ENCODE data around the gene RXRG.

Gene RXRG

DNA sequence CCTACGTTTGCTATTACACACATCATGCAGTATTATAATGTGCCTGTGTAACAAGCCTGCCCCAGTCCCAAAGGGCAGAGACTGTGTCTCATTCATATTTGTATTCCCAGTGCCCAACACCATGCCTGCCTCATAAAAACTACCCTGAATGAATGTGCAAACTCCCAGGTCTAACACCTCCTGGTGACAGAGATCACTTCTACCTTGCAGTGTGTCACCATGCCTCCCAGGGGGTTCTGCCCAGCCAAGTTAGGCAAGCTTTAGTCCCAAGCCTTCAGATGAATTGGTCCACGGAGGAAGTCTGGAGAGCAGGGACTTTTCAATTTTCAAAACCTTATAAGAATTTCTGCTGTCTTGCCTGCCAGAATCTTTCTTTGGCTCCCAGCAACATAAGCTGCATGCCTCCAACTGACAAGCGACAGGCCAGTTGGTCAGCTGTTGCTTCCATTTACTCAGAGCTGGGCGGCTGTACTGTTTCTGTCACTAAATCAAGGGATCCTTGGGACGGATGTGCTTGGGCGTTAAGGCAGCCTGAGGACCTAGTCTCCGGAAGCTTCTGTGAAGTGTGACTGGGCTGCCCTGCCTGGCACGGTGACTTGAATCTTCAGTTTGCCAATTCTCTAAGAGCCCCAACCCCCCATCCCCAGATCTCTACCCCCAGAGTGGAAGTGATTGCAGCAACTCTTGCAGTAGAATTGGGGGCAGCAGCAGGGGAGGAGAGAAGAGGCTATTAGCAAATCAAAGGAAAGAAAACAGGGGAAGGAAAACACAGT lies 1.2 kb downstream of the RXRG start:
- Histone ChIP-seq H3K4me1 (no peaks in the 10 kb centered on the region), H3K27ac (no peak overlapping the region), H2AFZ (no peak overlapping the region), H3K79me2 (no peaks in the 10 kb centered on the region), H3K4me2 (ENCODE audit: low read length) (no peak overlapping the region), H3K9ac (no peak overlapping the region), H3K9me3 (ENCODE audit: control insufficient read depth, low read length) (no peaks in the 10 kb centered on the region), H3K36me3 (ENCODE audit: control insufficient read depth, insufficient read depth, low read length) (no peaks in the 10 kb centered on the region), H3K27me3 (ENCODE audit: control insufficient read depth, insufficient read depth, low read length) (no peaks in the 10 kb centered on the region), H3K4me3 (ENCODE audit: low read depth, low read length) (no peak overlapping the region)
- TF ChIP-seq CTCF (IDR thresholded peaks at IDR 0.05) = no peak

DNA sequence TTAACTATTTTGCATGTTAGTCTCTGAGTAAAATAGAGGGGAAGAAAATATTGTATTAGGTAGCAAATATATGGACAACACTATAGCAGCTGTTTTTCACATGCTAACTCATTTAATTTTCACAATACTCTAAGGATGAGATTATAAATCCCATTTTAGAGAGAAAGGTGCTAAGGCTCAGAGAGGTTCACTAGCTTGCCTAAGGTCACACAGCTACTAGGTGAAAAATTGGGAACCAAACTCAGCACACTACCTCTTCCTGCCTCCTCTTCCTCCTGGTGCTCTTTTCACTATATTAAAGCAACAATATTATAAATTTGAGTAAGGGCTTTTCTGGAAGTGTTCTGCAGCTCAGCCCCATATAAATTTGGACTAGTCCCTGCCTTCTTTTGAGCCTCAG lies 2.3 kb downstream of the RXRG start:
- Histone ChIP-seq H2AFZ (no peak overlapping the region), H3K9me3 (ENCODE audit: control insufficient read depth, low read length) (no peaks in the 10 kb centered on the region), H3K4me1 (no peaks in the 10 kb centered on the region), H3K79me2 (no peaks in the 10 kb centered on the region), H3K4me2 (ENCODE audit: low read length) (no peak overlapping the region), H3K9ac (no peak overlapping the region), H3K27ac (no peak overlapping the region), H3K36me3 (ENCODE audit: control insufficient read depth, insufficient read depth, low read length) (no peaks in the 10 kb centered on the region), H3K27me3 (ENCODE audit: control insufficient read depth, insufficient read depth, low read length) (no peaks in the 10 kb centered on the region), H3K4me3 (ENCODE audit: low read depth, low read length) (no peak overlapping the region)
- TF ChIP-seq CTCF (IDR thresholded peaks at IDR 0.05) = no peak

DNA sequence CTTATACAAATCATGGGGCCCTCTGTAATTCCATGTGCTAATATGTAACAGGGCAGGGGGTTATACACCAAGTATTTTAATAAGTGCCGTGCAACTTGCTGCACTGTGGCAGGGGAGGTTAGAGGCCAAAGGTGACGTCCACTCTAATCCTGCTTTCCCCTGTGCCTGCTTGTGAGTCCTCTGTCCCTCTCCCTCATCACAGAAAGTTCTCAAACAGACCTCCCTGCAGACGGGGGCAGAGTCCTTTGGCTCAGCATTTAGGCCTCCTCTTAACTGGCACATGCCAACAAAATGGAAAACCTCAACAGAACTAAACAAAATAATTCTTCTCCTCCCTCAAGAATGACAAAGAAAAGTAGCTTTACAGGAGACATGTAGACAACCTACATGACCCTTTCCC lies 2.9 kb downstream of the RXRG start:
- no peak overlapping the region for H3K4me2 ChIP-seq (ENCODE audit: low read length)
- no peaks in the 10 kb centered on the region for H3K9me3 ChIP-seq (ENCODE audit: control insufficient read depth, low read length)
- no peak overlapping the region for H3K9ac ChIP-seq
- H3K4me1 ChIP-seq = no peaks in the 10 kb centered on the region
- no peak for TF ChIP-seq CTCF (IDR thresholded peaks at IDR 0.05)
- no peak overlapping the region for H3K4me3 ChIP-seq (ENCODE audit: low read depth, low read length)
- no peaks in the 10 kb centered on the region for H3K79me2 ChIP-seq
- no peaks in the 10 kb centered on the region for H3K27me3 ChIP-seq (ENCODE audit: control insufficient read depth, insufficient read depth, low read length)
- no peak overlapping the region for H3K27ac ChIP-seq
- no peak overlapping the region for H2AFZ ChIP-seq
- no peaks in the 10 kb centered on the region for H3K36me3 ChIP-seq (ENCODE audit: control insufficient read depth, insufficient read depth, low read length)

DNA sequence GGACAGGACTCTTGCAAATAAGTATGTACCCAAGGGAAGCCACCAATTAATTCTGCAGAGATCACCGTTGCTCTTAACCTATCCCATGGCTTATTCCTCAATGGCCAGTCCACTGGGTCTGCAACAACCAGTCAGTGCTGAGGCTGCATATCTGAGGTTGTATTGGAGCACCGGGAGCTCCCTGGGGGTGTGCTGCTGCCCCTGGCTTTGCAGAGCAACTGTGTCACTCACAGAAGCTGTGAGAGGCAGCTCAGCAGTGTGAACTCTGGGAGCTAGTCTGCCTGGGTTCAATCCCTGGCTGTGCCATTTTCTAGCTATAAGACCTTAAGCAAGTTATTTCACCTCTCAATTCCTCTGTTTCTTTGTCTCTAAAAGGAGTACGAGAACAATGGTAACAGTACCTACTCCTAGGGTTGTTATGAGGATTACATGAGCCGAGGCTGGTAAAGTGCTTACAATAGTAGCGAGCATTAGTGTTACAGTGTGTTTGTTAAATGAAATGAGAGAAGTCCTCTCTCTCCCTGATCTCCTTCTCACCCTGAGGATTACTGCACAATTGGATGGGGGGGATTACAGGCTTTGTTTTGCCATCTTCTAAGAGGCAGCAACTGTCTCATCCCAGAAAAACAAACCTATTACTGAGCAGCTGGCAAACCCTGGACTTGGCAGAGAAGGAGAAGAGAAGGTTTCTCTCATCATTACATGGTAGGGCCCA lies 3.6 kb downstream of the RXRG start:
- Histone ChIP-seq H3K36me3 (ENCODE audit: control insufficient read depth, insufficient read depth, low read length) (no peaks in the 10 kb centered on the region), H3K9me3 (ENCODE audit: control insufficient read depth, low read length) (no peaks in the 10 kb centered on the region), H3K27ac (no peak overlapping the region), H3K27me3 (ENCODE audit: control insufficient read depth, insufficient read depth, low read length) (no peaks in the 10 kb centered on the region), H3K4me2 (ENCODE audit: low read length) (no peak overlapping the region), H3K79me2 (no peaks in the 10 kb centered on the region), H3K4me3 (ENCODE audit: low read depth, low read length) (no peak overlapping the region), H3K9ac (no peak overlapping the region), H3K4me1 (no peaks in the 10 kb centered on the region), H2AFZ (no peak overlapping the region)
- no peak for TF ChIP-seq CTCF (IDR thresholded peaks at IDR 0.05)
